Sigmoid colon (tissue), 7 donors: ENCODE data around the gene CHAC1. TPM values are rescaled to one million over a fixed set of nuclear protein-coding genes. Genes with fewer than 3 reads are reported as not detected.
A peak's percentile ranks its signal among the peaks of the same experiment; 100 is the strongest.

Experiments used
- DNase-seq: peaks from one replicate; pipeline ENCODE4 v3.0.0-alpha.2; 2019
- H3K27ac ChIP-seq, 4 donors: fragments of 200-600 bp; sonication (generic); one replicate each; pipeline ENCODE4 v1.5.1; 2016 to 2019; ENCODE audit warnings: mild to moderate bottlenecking in 1 of 4
- H3K27me3 ChIP-seq, 3 donors: fragments of 200-600 bp; sonication (generic); one replicate each; pipeline ENCODE4 v1.5.1; 2019; ENCODE audit warnings: mild to moderate bottlenecking in 1 of 3
- H3K36me3 ChIP-seq, 4 donors: fragments of 200-600 bp; sonication (generic); one replicate each; pipeline ENCODE4 v1.5.1; 2016 to 2019
- H3K4me1 ChIP-seq, 4 donors: fragments of 200-600 bp; sonication (generic); one replicate each; pipeline ENCODE4 v1.5.1; 2017 to 2019
- H3K4me3 ChIP-seq, 4 donors: fragments of 200-600 bp; sonication (generic); one replicate each; pipeline ENCODE4 v1.5.1; 2017 to 2019; ENCODE audit warnings: mild to moderate bottlenecking in 2 of 4, moderate library complexity in 1 of 4
- H3K9me3 ChIP-seq, 4 donors: fragments of 200-600 bp in 3 of 4; sonication (generic) in 3 of 4; one replicate each; pipeline versions ENCODE4 v1.5.1 to v1.6.1; 2013 to 2019
- EP300 ChIP-seq, 4 donors: sonication (generic); formaldehyde crosslinking; IDR thresholded peaks; one replicate each; pipeline ENCODE4 v1.6.1; 2017; ENCODE audit warnings: antibody characterized with exemption in 4 of 4
- POLR2A ChIP-seq, 2 donors: fragments of 450-650 bp; IDR thresholded peaks; one replicate each; pipeline ENCODE4 v1.6.1; 2016; ENCODE audit warnings: antibody characterized with exemption in 2 of 2, mild to moderate bottlenecking in 2 of 2, moderate library complexity in 2 of 2
- POLR2AphosphoS5 ChIP-seq, 4 donors: sonication (generic); formaldehyde crosslinking; IDR thresholded peaks; one replicate each; pipeline ENCODE4 v1.6.1; 2017; ENCODE audit warnings: antibody characterized with exemption in 4 of 4
- WGBS, 2 donors: extraction: QIAGEN DNeasy Blood & Tissue Kit; methylation state at CpG; one replicate each; pipeline ENCODE4 v1.1.7; 2013; 5-methylcytosine and 5-hydroxymethylcytosine counted together
- intact Hi-C: fragments of 100-400 bp; cut with DNase I; formaldehyde crosslinking; loops from one replicate; pipeline ENCODE4 v1.15.1; 2023
- polyA plus RNA-seq, 3 donors: library from polyadenylated mRNA; stranded (reverse); fragments of 200-250 nt; gene quantifications; one replicate each; pipeline ENCODE4 v1.2.3, GENCODE V29; 2013
- total RNA-seq, 4 donors: library from RNA; depleted of rRNA; stranded (reverse); fragments of >200 nt; gene quantifications; one replicate each; pipeline ENCODE4 v1.1.0, GENCODE V29; 2016
- TF ChIP-seq, protein P1 (sequence below), 4 experiments: fragments of 450-650 bp in 3 of 4; fragments of 200-600 bp in 1 of 4; IDR thresholded peaks; one replicate each; pipeline ENCODE4 v1.5.1; 2016 to 2019; ENCODE audit warnings: antibody characterized with exemption in 4 of 4, mild to moderate bottlenecking in 3 of 4, moderate library complexity in 2 of 4
- donor health status: healthy with polysubstance abuse.
- donor health status: Bipolar disorder and iron deficiency.
- donor health status: healthy.

The CHAC1 gene
- total and polyA plus RNA-seq, 7 donors: 0.66 to 31.4 (median 3.0) TPM

DNA sequence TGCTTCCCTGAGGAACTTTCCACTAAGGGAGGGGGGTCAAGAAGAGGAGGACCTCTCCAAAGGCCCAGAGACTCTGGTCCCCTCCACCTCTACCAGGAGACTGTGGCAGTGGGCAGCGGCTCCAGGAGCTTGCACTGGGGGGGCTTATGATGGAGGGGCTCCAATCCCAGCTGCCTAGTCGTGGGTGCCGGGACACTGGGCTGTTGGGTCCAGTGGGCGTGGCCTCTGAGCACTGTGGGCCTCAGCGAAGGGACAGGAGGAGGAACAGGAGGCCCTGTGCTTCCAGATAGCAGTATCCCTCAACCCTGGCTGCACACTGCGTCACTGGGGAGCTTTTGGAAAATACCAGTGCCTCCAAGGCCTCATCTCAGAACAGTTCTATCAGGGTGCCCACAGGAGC lies 37.6 kb upstream of the CHAC1 start:
- 68 to 72% methylated on average over 6 of the region's 6 CpGs for WGBS, 2 donors
- no peak for DNase-seq
- Histone ChIP-seq H3K27me3 (no peaks in the 10 kb centered on the region), H3K4me3 (no peak overlapping the region), H3K9me3 (no peaks in the 10 kb centered on the region), H3K36me3 (no peaks in the 10 kb centered on the region), H3K4me1 (no peaks in the 10 kb centered on the region), H3K27ac (no peak overlapping the region)
- TF ChIP-seq EP300 (IDR thresholded peaks at IDR 0.05): no peak
- intact Hi-C loops: no loop called here

DNA sequence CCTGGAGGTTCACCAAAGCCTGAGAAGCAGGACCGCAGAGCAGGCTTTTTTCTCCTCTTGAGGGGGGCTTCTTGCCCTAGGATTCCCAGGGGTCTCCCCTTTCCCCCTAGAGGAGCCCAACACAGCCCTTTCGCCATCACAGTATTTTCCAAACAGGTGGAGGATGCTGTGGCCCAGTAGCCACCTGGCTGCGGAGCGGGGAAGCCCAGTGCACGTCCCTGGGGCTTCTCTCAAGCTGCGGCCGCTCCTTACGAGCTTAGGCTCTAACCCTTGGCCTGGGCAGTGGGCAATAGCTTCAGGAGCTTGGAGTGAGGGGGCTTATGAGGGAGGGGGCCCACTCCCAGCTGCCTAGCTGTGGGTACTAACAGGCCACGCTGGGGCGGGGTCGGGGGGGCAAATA lies 35.7 kb upstream of the CHAC1 start:
- intact Hi-C loops: no loop called here
- WGBS, 2 donors: 60 to 76% methylated on average over 11 of the region's 11 CpGs
- H3K4me3 ChIP-seq: no peak overlapping the region

DNA sequence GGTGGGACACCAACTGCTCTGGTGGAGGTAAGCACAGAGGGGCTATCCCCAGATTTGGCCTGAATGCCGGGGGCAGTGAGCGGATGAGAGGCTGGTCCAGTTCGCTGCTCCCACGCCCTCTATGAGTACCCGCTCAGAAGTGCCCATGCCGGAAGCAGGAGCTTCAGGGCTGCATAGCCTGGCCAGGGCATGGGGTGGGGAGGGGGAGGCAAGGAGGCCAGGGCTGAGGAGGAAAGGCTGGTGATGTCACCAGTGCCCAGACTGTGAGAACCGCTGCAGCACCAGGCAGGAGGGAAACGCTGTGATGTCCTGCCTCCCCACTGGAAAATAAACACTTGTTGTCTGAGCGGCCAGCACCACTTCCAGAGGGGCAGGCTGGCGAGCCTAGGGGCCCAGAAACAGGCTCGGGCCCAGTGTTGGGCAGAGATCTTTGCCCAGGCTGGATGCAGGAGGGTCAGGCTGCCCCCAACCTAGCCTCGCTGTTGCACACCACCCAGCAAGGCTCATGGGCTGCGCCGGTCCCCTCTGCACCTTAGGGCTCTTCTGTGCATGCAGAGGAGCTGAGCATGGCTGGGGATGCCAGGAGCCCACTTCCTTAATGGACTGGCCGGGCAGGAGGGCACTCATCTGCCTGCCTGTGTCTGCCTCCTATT lies 35.0 kb upstream of the CHAC1 start:
- H3K36me3 ChIP-seq: no peaks in the 10 kb centered on the region
- no peaks in the 10 kb centered on the region for H3K4me1 ChIP-seq
- TF ChIP-seq, protein P1, sequence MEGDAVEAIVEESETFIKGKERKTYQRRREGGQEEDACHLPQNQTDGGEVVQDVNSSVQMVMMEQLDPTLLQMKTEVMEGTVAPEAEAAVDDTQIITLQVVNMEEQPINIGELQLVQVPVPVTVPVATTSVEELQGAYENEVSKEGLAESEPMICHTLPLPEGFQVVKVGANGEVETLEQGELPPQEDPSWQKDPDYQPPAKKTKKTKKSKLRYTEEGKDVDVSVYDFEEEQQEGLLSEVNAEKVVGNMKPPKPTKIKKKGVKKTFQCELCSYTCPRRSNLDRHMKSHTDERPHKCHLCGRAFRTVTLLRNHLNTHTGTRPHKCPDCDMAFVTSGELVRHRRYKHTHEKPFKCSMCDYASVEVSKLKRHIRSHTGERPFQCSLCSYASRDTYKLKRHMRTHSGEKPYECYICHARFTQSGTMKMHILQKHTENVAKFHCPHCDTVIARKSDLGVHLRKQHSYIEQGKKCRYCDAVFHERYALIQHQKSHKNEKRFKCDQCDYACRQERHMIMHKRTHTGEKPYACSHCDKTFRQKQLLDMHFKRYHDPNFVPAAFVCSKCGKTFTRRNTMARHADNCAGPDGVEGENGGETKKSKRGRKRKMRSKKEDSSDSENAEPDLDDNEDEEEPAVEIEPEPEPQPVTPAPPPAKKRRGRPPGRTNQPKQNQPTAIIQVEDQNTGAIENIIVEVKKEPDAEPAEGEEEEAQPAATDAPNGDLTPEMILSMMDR (IDR thresholded peaks at IDR 0.05): no peak
- TF ChIP-seq EP300 (IDR thresholded peaks at IDR 0.05) (no peak), POLR2A (IDR thresholded peaks at IDR 0.05) (no peak), POLR2AphosphoS5 (IDR thresholded peaks at IDR 0.05) (no peak)
- DNase-seq: no peak
- H3K27me3 ChIP-seq: no peaks in the 10 kb centered on the region
- no peak overlapping the region for H3K4me3 ChIP-seq
- H3K9me3 ChIP-seq: no peaks in the 10 kb centered on the region
- 64 to 85% methylated on average over 15 of the region's 15 CpGs for WGBS, 2 donors
- peak overlapping the region in 1 of 4 donors; percentile 46 for H3K27ac ChIP-seq
- intact Hi-C loops: no loop called here

More for the DNA sequence above, 35.7 kb upstream of the CHAC1 start:
- peak overlapping the region in 1 of 4 donors; percentile 46 for H3K27ac ChIP-seq
- H3K4me1 ChIP-seq: no peaks in the 10 kb centered on the region
- no peaks in the 10 kb centered on the region for H3K9me3 ChIP-seq
- no peaks in the 10 kb centered on the region for H3K27me3 ChIP-seq
- H3K36me3 ChIP-seq: no peaks in the 10 kb centered on the region
- TF ChIP-seq POLR2A (IDR thresholded peaks at IDR 0.05) (no peak), EP300 (IDR thresholded peaks at IDR 0.05) (no peak), POLR2AphosphoS5 (IDR thresholded peaks at IDR 0.05) (no peak)
- TF ChIP-seq, protein P1 (IDR thresholded peaks at IDR 0.05): no peak
- no peak for DNase-seq

DNA sequence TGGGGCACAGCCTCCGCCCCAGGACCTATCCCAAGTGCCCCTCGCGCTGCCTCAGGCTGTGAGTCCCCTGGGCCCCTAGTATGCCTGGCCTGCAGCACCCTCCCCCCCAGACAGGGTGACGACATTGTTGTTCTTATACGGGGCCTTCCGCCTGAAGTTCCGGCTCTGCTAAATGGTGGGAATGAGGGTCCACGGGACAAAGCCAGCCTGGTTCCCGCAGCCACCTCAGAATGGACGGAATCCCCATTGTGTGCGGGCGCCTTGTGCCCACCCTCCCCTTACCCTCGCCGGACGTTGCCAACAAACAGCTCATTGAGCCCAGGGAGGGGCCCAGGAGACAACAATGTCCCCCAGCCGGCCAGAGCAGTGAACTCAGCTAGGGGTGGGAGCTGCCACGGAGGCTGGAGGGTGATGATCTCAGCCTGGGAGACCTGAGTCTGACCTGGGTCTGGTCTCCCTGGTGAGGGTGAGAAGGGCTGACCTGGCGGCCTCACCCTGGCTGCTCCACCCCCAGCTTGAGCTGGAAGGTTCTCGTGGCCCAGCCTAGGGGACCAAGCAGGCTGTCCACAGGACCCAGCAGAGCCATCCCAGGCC lies 34.4 kb upstream of the CHAC1 start:
- H3K4me3 ChIP-seq: no peak overlapping the region
- H3K27ac ChIP-seq: peak overlapping the region in 1 of 4 donors; percentile 46
- WGBS, 2 donors: 86 to 89% methylated on average over 19 of the region's 19 CpGs
- H3K9me3 ChIP-seq: no peaks in the 10 kb centered on the region
- no peaks in the 10 kb centered on the region for H3K27me3 ChIP-seq
- DNase-seq: no peak
- H3K36me3 ChIP-seq: no peaks in the 10 kb centered on the region
- H3K4me1 ChIP-seq: no peaks in the 10 kb centered on the region
- intact Hi-C loops: no loop called here
- TF ChIP-seq, protein P1 (IDR thresholded peaks at IDR 0.05): no peak
- no peak for TF ChIP-seq POLR2A (IDR thresholded peaks at IDR 0.05)
- no peak for TF ChIP-seq EP300 (IDR thresholded peaks at IDR 0.05)
- no peak for TF ChIP-seq POLR2AphosphoS5 (IDR thresholded peaks at IDR 0.05)

DNA sequence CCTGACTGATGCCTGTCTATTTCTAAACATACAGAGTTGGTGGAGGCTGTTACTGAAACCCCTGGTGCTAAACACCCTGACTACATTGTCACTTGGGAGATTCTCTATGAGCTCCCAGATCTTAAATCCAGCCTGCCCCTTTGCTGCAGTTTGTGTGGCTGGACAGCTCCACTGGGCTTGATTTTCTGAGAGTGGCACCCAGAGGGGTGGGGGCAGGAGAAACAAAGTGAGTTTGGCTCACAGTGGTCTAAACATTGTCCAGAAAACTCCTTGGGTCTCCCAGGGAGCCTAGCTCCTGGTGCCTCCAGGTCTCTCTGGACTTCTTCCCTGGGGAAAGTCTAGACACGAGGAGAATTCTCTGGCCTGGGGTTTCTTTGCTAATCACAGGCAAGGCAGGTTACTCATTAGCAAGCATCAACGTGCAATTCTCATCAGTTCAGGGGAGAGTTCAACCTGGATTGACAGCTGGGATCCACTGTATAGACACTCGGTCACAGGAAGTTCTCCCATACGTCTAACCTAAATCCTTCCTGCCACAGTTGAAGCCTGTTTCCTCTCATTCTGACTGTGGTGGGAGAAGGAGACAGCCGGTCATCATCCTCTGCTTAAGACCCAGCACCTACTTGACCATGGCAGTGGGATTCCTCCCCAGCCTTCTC lies 31.2 kb upstream of the CHAC1 start:
- Histone ChIP-seq H3K4me1 (peaks cover 0 to 16% (median 15%) of the 10 kb centered on the region in 4 donors), H3K27ac (no peak overlapping the region), H3K27me3 (peaks cover 20% of the 10 kb centered on the region in 3 donors), H3K4me3 (no peak overlapping the region), H3K9me3 (no peaks in the 10 kb centered on the region), H3K36me3 (no peaks in the 10 kb centered on the region)
- 14 to 47% methylated on average over 5 of the region's 5 CpGs for WGBS, 2 donors
- no peak for TF ChIP-seq POLR2A (IDR thresholded peaks at IDR 0.05)
- DNase-seq: no peak
- intact Hi-C loops: no loop called here
